PC-9 (cell line): ENCODE measurements around the gene VASP. TPM values are rescaled to one million over a fixed set of nuclear protein-coding genes. Genes with fewer than 3 reads are reported as not detected.

Experiments used
- BruUV-seq: library from RNA; stranded (reverse); fragments of 400-500 nt; replicated peaks from 2 replicates; lab custom pipeline; 2021; lab: Mats Ljungman, UMichigan
- CTCF ChIA-PET: fragments of 300-600 bp; sonication (Branson Sonifier 250); formaldehyde crosslinking; loops from one replicate; lab custom pipeline; 2022; ENCODE audit warnings: antibody characterized with exemption; lab: Charles Lee
- POLR2A ChIA-PET: fragments of 300-600 bp; sonication (Branson Sonifier 250); formaldehyde crosslinking; loops from one replicate; lab custom pipeline; 2022; ENCODE audit warnings: antibody characterized with exemption; ENCODE audit not compliant: unreplicated experiment; lab: Charles Lee
- DNase-seq, 2 experiments: peaks; one replicate each; pipeline versions ENCODE4 v3.0.0 to v3.0.0-alpha.2; 2015 to 2022; ENCODE audit warnings: mixed read lengths in 1 of 2
- H2AFZ ChIP-seq: fragments of 200-600 bp; sonication (generic); 2 replicates; pipeline ENCODE4 v1.8.1; 2017; ENCODE audit warnings: antibody characterized with exemption
- H3F3A ChIP-seq: fragments of 200-600 bp; sonication (generic); 2 replicates; pipeline ENCODE4 v1.8.1; 2017; ENCODE audit warnings: antibody characterized with exemption, mild to moderate bottlenecking, low read depth; ENCODE audit not compliant: insufficient read depth
- H3K27ac ChIP-seq: fragments of 200-600 bp; sonication (generic); 2 replicates; pipeline ENCODE4 v1.6.1; 2016; ENCODE audit warnings: mixed run types
- H3K27me3 ChIP-seq: fragments of 200-600 bp; sonication (generic); 2 replicates; pipeline ENCODE4 v1.6.1; 2016; ENCODE audit warnings: low read depth, mixed run types; ENCODE audit not compliant: insufficient read depth
- H3K36me3 ChIP-seq: fragments of 200-600 bp; sonication (generic); 2 replicates; pipeline ENCODE4 v1.6.1; 2016; ENCODE audit warnings: low read depth, mixed run types
- H3K4me1 ChIP-seq: fragments of 200-600 bp; sonication (generic); replicated peaks from 2 replicates; pipeline ENCODE4 v1.6.1; 2016; ENCODE audit warnings: mixed run types; ENCODE audit not compliant: insufficient read depth
- H3K4me2 ChIP-seq: fragments of 200-600 bp; sonication (generic); 2 replicates; pipeline ENCODE4 v1.6.1; 2017; ENCODE audit warnings: mixed run types
- H3K4me3 ChIP-seq: fragments of 200-600 bp; sonication (generic); 2 replicates; pipeline ENCODE4 v1.6.1; 2016; ENCODE audit warnings: mixed run types
- H3K79me2 ChIP-seq: fragments of 200-600 bp; sonication (generic); 2 replicates; pipeline ENCODE4 v1.6.1; 2017; ENCODE audit warnings: low read depth, mixed run types
- H3K9me2 ChIP-seq: fragments of 200-600 bp; sonication (generic); 2 replicates; pipeline ENCODE4 v1.8.1; 2017; ENCODE audit warnings: mild to moderate bottlenecking; ENCODE audit not compliant: insufficient read depth
- H3K9me3 ChIP-seq: fragments of 200-600 bp; sonication (generic); 2 replicates; pipeline ENCODE4 v1.8.1; 2016; ENCODE audit warnings: low read depth; ENCODE audit not compliant: insufficient read depth
- H4K20me1 ChIP-seq: fragments of 200-600 bp; sonication (generic); 2 replicates; pipeline ENCODE4 v1.8.1; 2017; ENCODE audit not compliant: insufficient read depth
- EZH2 ChIP-seq: fragments of 200-600 bp; sonication (generic); IDR thresholded peaks from 2 replicates; pipeline ENCODE4 v1.8.0; 2017; ENCODE audit warnings: antibody characterized with exemption, low read depth
- intact Hi-C: fragments of 100-400 bp; cut with micrococcal nuclease; formaldehyde crosslinking; loops from one replicate; pipeline ENCODE4 v1.10.0; 2022; ENCODE audit not compliant: unreplicated experiment
- total RNA-seq: library from RNA; stranded (reverse); gene quantifications from 2 replicates; pipeline ENCODE4 v1.2.3, GENCODE V29; 2021
- TF ChIP-seq, protein P1 (sequence below): fragments of 200-600 bp; sonication (generic); conservative IDR thresholded peaks from 2 replicates; pipeline ENCODE4 v1.6.1; 2017; ENCODE audit warnings: mixed run types, antibody characterized with exemption, mild to moderate bottlenecking, moderate library complexity

VASP gene
- total RNA-seq, 1 experiment from 2014 or later: 123 TPM

DNA sequence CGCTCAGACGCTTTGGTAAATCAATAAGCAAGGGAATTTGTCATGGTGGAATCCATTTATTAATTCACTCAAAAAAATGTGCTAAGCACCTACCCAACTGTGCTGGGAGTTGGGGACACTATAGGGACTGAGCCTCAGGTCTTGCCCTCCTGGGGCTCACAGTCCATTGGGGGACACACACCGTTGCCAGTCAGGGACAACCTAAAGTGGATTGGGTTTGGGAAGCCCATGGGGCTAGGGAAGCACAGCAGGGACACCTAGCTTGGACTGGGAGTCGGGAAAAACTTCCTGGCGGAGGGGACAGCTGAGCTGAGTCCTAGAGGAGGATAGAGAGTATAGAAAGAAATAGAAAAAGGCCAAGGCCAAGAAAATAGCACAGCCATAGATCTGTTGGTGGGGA is 31.0 kb upstream of the VASP start:
- DNase-seq: no peak
- Histone ChIP-seq H3K4me1 (peaks cover 12% of the 10 kb centered on the region), H2AFZ (no peak overlapping the region), H3K4me2 (no peak overlapping the region), H3K36me3 (no peaks in the 10 kb centered on the region), H3K79me2 (no peaks in the 10 kb centered on the region), H3F3A (peaks cover 31% of the 10 kb centered on the region), H3K27me3 (no peaks in the 10 kb centered on the region), H3K9me2 (no peaks in the 10 kb centered on the region), H4K20me1 (no peaks in the 10 kb centered on the region), H3K4me3 (no peak overlapping the region), H3K27ac (no peak overlapping the region), H3K9me3 (no peaks in the 10 kb centered on the region)
- TF ChIP-seq, protein P1, sequence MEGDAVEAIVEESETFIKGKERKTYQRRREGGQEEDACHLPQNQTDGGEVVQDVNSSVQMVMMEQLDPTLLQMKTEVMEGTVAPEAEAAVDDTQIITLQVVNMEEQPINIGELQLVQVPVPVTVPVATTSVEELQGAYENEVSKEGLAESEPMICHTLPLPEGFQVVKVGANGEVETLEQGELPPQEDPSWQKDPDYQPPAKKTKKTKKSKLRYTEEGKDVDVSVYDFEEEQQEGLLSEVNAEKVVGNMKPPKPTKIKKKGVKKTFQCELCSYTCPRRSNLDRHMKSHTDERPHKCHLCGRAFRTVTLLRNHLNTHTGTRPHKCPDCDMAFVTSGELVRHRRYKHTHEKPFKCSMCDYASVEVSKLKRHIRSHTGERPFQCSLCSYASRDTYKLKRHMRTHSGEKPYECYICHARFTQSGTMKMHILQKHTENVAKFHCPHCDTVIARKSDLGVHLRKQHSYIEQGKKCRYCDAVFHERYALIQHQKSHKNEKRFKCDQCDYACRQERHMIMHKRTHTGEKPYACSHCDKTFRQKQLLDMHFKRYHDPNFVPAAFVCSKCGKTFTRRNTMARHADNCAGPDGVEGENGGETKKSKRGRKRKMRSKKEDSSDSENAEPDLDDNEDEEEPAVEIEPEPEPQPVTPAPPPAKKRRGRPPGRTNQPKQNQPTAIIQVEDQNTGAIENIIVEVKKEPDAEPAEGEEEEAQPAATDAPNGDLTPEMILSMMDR: no peak
- TF ChIP-seq EZH2: no peak
- BruUV-seq: no TSS peak
- CTCF ChIA-PET: interaction anchor here (0.6 to 0.7 kb wide), 2 partner anchors 10 to 101 kb away, joined by 3 to 9 read pairs; no protein-coding TSS in a partner anchor
- POLR2A ChIA-PET: interaction anchor here (0.6 kb wide), 1 partner anchor 475 kb away, joined by 9 read pairs; no protein-coding TSS in a partner anchor
- intact Hi-C loops: loop anchor here (5.0 kb wide), 1 partner anchor 139 kb away; no protein-coding TSS in a partner anchor

DNA sequence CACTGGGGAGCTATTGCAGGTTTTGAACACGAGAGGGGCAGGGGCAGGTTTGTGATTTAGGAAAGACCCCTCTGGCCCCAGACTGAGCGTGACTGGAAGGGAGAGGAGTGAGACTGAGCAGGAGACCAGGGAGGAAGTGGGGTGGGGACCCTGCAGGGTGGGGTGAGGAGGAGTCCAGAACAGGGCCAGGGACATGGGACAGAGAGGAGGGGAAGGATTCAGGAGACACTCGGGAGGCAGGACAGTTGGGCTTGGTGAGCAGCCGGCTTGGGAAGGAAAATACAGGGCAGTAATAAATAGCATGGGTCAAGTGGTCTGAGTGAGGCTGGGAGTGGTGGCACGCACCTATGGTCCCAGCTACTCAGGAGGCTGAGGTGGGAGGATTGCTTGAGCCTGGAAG is 30.1 kb upstream of the VASP start:
- no TSS peak for BruUV-seq
- Histone ChIP-seq H3K27me3 (no peaks in the 10 kb centered on the region), H3K36me3 (no peaks in the 10 kb centered on the region), H3F3A (peaks cover 22% of the 10 kb centered on the region), H3K79me2 (no peaks in the 10 kb centered on the region), H3K27ac (no peak overlapping the region), H3K4me2 (no peak overlapping the region), H3K4me1 (peaks cover 12% of the 10 kb centered on the region), H3K4me3 (no peak overlapping the region), H4K20me1 (no peaks in the 10 kb centered on the region), H3K9me2 (no peaks in the 10 kb centered on the region), H2AFZ (no peak overlapping the region), H3K9me3 (no peaks in the 10 kb centered on the region)
- intact Hi-C loops: loop anchor here (5.0 kb wide), 1 partner anchor 140 kb away; no protein-coding TSS in a partner anchor
- DNase-seq: no peak
- CTCF ChIA-PET: interaction anchor here (0.6 to 3.8 kb wide), 4 partner anchors 10 to 252 kb away, joined by 3 to 59 read pairs (median 4); no protein-coding TSS in a partner anchor
- POLR2A ChIA-PET: no interaction called here
- no peak for TF ChIP-seq EZH2
- TF ChIP-seq, protein P1: no peak

DNA sequence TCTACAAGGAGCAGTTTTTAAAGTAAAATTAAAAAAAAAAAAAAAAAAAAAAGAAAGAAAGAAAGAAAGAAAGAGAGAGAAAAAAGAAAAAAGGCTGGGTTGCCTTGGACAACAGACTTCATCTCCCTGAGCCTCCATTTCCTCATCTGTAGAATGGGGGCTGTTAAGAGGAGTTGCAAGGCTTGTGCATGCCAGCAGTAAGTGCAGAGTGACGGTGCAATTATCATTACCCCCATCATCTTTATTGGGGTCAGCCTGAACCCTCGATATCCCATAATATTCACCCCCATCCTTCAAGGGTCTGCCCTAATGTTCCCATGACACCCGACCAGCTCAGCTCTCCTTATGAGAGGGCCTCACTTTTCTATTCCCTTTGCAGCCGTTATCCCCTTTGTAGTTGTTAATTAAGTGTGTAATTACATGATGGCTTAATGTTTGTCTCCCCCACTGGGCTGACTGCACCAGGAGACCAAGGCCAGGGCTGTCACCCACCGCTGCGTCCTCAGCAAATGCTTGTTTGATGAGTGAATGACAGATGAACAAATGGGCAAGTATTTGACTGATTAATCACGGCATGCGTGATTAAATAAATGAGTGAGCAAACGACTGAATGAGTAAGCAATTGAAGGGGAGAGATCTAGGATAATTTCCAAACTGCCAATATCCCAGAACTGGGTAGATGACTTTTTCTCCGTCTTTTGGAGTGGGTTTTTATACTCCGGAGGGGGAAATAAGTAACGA is 29.4 kb upstream of the VASP start:
- Histone ChIP-seq H3F3A (peaks cover 20% of the 10 kb centered on the region), H4K20me1 (no peaks in the 10 kb centered on the region), H3K36me3 (no peaks in the 10 kb centered on the region), H3K27me3 (no peaks in the 10 kb centered on the region), H2AFZ (0 out of 2 replicates have a peak overlapping the region, but pooled peaks have one; percentile 10), H3K4me2 (peak overlapping the region; percentile 71), H3K79me2 (no peaks in the 10 kb centered on the region), H3K27ac (peak overlapping the region; percentile 83), H3K4me3 (peak overlapping the region; percentile 62), H3K9me3 (no peaks in the 10 kb centered on the region), H3K4me1 (peaks cover 12% of the 10 kb centered on the region), H3K9me2 (no peaks in the 10 kb centered on the region)
- ChIA-PET POLR2A (interaction anchor here (0.6 to 1.4 kb wide), 5 partner anchors 8 to 630 kb away, joined by 3 to 14 read pairs (median 3); no protein-coding TSS in a partner anchor), CTCF (interaction anchor here (0.6 to 3.8 kb wide), 7 partner anchors 9 to 138 kb away, joined by 3 to 59 read pairs (median 5); no protein-coding TSS in a partner anchor)
- BruUV-seq: no TSS peak
- DNase-seq: peak in 1 of 2 experiments; percentile 92
- intact Hi-C loops: loop anchor here (1.0 to 5.0 kb wide), 5 partner anchors 35 to 141 kb away; partner anchors contain the start of gene PPP1R13L
- TF ChIP-seq EZH2: no peak
- TF ChIP-seq, protein P1: 0 out of 2 replicates have a peak, but pooled peaks have one; percentile 60
